C4-2B (cell line): ENCODE results near the gene SOD1.

Source experiments
- CTCF ChIP-seq: fragments of 450-650 bp; conservative IDR thresholded peaks from 2 replicates; pipeline ENCODE4 v1.5.1; 2017; ENCODE audit warnings: mild to moderate bottlenecking
- ZFX ChIP-seq: fragments of 450-650 bp; IDR thresholded peaks from 2 replicates; pipeline ENCODE4 v1.6.1; 2017

GRCh38 chr21:31667639-31668038, 8.1 kb downstream of the SOD1 start:
- TF ChIP-seq CTCF = no peak
- TF ChIP-seq ZFX = no peak
